Panc1 (cell line): ENCODE results near the gene ASAP2. TPM values are rescaled to one million over a fixed set of nuclear protein-coding genes. Genes with fewer than 3 reads are reported as not detected.

Experiments
- ATAC-seq: fragments of 200-7000 bp; cut with Tn5 transposase; 2 replicates; pipeline ENCODE4 v1.9.1; 2020; ENCODE audit warnings: mild to moderate bottlenecking, moderate library complexity
- BruUV-seq: library from RNA; stranded (reverse); fragments of 400-500 nt; replicated peaks from 2 replicates; lab custom pipeline; 2021; lab: Mats Ljungman, UMichigan
- CTCF ChIA-PET: fragments of 300-600 bp; sonication (Branson Sonifier 250); formaldehyde crosslinking; loops from one replicate; lab custom pipeline; 2022; ENCODE audit warnings: antibody characterized with exemption; lab: Charles Lee
- POLR2A ChIA-PET: fragments of 300-600 bp; sonication (Branson Sonifier 250); formaldehyde crosslinking; loops from one replicate; lab custom pipeline; 2022; ENCODE audit warnings: antibody characterized with exemption; lab: Charles Lee
- DNase-seq: peaks from one replicate; pipeline ENCODE4 v3.0.0-alpha.2; 2010; ENCODE audit warnings: low read depth, low spot score
- H3K27ac ChIP-seq: 2 replicates; pipeline ENCODE4 v1.5.1; 2011; ENCODE audit warnings: mild to moderate bottlenecking, low read length, inconsistent platforms
- H3K27me3 ChIP-seq: fragments of 200-500 bp; sonication (Bioruptor generic); 2 replicates; pipeline ENCODE4 v1.6.0; 2014; ENCODE audit warnings: low read length, inconsistent platforms; ENCODE audit not compliant: control insufficient read depth, insufficient read depth
- H3K36me3 ChIP-seq: fragments of 200-500 bp; sonication (Bioruptor generic); 2 replicates; pipeline ENCODE4 v1.5.1; 2014; ENCODE audit warnings: inconsistent platforms, mild to moderate bottlenecking, low read length, moderate library complexity; ENCODE audit not compliant: control insufficient read depth, insufficient read depth
- H3K4me1 ChIP-seq: 2 replicates; pipeline ENCODE4 v1.5.1; 2011; ENCODE audit warnings: inconsistent platforms, mild to moderate bottlenecking, low read length, moderate library complexity; ENCODE audit not compliant: control insufficient read depth, insufficient read depth
- H3K4me3 ChIP-seq, 2 experiments: 2 replicates each; pipeline ENCODE4 v1.5.1; 2011 to 2012; ENCODE audit warnings: low read depth in 2 of 2, low read length in 2 of 2, mild to moderate bottlenecking in 2 of 2, inconsistent platforms in 1 of 2, moderate library complexity in 1 of 2
- H3K9me3 ChIP-seq: fragments of 200-500 bp; sonication (Bioruptor generic); 2 replicates; pipeline ENCODE4 v1.5.1; 2014; ENCODE audit warnings: low read depth, mild to moderate bottlenecking, inconsistent platforms, low read length, moderate library complexity; ENCODE audit not compliant: control insufficient read depth, insufficient read depth
- CTCF ChIP-seq: fragments of 450-650 bp; IDR thresholded peaks from 2 replicates; pipeline ENCODE4 v1.5.1; 2017; ENCODE audit warnings: mild to moderate bottlenecking
- POLR2AphosphoS5 ChIP-seq: IDR thresholded peaks from 2 replicates; pipeline ENCODE4 v1.6.1; 2012; ENCODE audit warnings: mild to moderate bottlenecking, low read depth, low read length, moderate library complexity
- REST ChIP-seq, 2 experiments: IDR thresholded peaks; 2 replicates each; pipeline ENCODE4 v1.6.1; 2011 to 2012; ENCODE audit warnings: low read depth in 2 of 2, control low read depth in 1 of 2, low read length in 1 of 2, mild to moderate bottlenecking in 1 of 2, moderate library complexity in 1 of 2; ENCODE audit not compliant: insufficient read depth in 1 of 2
- SIN3A ChIP-seq: IDR thresholded peaks from 2 replicates; pipeline ENCODE4 v1.6.1; 2012; ENCODE audit warnings: low read depth, mild to moderate bottlenecking, low read length, moderate library complexity, borderline replicate concordance; ENCODE audit not compliant: insufficient read depth
- TCF7L2 ChIP-seq: IDR thresholded peaks from 2 replicates; pipeline ENCODE4 v1.6.1; 2011; ENCODE audit warnings: mild to moderate bottlenecking, low read depth, low read length, inconsistent platforms
- in situ Hi-C: cut with HindIII; loops from 2 replicates; pipeline ENCODE4 v1.10.0; 2016; ENCODE audit warnings: low sequenced_read_pairs, low pct_unique_long_range_greater_than_20kb
- intact Hi-C: fragments of 100-400 bp; cut with micrococcal nuclease; formaldehyde crosslinking; loops from one replicate; pipeline ENCODE4 v1.10.0; 2022; ENCODE audit not compliant: unreplicated experiment
- total RNA-seq: library from RNA; stranded (reverse); gene quantifications from one replicate; pipeline ENCODE4 v1.2.1, GENCODE V29; 2021; ENCODE audit not compliant: unreplicated experiment

The ASAP2 gene
- total RNA-seq, 1 experiment from 2014 or later, result 107 TPM

DNA sequence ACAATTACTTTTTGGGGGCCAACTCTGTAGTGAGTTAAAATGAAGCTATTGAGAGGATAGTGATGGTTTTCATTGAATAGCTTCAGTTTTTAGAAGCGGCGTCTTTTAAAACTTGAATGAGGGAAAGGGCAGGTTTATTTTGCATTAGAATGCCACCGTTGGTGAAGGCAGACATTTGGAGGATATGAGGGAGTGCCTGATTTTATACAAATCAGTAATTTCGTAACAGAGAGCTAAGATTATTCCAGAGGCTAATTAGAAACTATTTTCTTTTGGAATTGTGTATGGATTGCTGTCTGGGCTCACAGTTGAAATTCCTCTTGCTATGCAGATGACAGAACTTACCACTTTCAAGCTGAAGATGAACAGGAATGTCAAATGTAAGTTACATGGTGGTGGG lies 149.1 kb downstream of the ASAP2 start:
- DNase-seq (no peak), ATAC-seq (no peak)
- CTCF ChIA-PET, result no interaction called here
- H3K9me3 ChIP-seq, result no peaks in the 10 kb centered on the region
- no peak overlapping the region for H3K4me3 ChIP-seq
- no peaks in the 10 kb centered on the region for H3K27me3 ChIP-seq
- in situ Hi-C loops (no loop called here), intact Hi-C loops (no loop called here)
- TF ChIP-seq SIN3A, result no peak
- no TSS peak for BruUV-seq
- H3K4me1 ChIP-seq, result no peaks in the 10 kb centered on the region
- POLR2A ChIA-PET, result no interaction called here
- H3K36me3 ChIP-seq, result peaks cover 57% of the 10 kb centered on the region
- H3K27ac ChIP-seq, result no peak overlapping the region

DNA sequence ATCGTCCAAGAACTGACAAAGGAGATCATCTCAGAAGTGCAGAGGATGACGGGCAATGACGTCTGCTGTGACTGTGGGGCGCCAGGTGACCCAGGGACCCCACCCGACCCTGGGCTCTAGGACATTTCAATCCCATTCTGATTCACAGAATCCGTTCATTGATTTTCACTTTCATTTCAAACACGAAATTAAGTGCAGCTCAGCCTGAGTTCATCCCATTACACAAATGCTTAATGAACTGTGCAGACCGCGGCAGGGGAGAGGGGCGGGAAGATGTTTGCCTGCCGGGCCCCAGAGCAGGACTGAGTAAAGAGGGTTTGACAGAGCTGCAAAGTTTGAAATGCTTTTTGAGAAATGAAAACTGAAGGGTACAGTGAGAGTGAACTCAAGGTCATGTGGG lies 149.6 kb downstream of the ASAP2 start:
- BruUV-seq, result no TSS peak
- Histone ChIP-seq H3K27me3 (no peaks in the 10 kb centered on the region), H3K9me3 (no peaks in the 10 kb centered on the region), H3K4me3 (no peak overlapping the region), H3K27ac (no peak overlapping the region), H3K4me1 (no peaks in the 10 kb centered on the region), H3K36me3 (peaks cover 54% of the 10 kb centered on the region)
- ATAC-seq (no peak), DNase-seq (no peak)
- intact Hi-C loops (no loop called here), in situ Hi-C loops (no loop called here)
- CTCF ChIA-PET, result no interaction called here
- TF ChIP-seq CTCF (no peak), POLR2AphosphoS5 (no peak), REST (IDR thresholded peaks at IDR 0.05; ENCODE audit: insufficient read depth in 1 of 2, low read depth in 2 of 2, low read length in 1 of 2) (no peak), TCF7L2 (no peak), SIN3A (no peak)
- POLR2A ChIA-PET, result no interaction called here

DNA sequence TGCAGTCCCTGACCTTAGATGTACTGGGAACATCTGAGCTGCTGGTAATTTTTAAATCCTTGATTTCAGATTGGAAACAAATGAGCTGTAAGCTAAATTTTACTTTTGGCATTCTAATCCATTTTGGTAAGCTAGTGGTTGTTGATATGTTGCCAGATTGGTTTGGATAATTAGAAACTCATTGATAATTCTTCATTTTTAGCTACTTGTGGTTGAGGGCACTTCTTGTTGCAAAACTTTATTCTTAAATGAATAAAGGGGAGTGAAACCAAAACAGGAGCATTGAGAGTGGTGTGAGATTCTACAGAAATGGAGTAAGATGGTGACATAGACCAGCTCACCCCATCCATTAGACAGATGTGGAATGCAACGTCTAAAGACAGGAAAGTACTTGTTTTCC lies 152.2 kb downstream of the ASAP2 start:
- H3K9me3 ChIP-seq, result no peaks in the 10 kb centered on the region
- no peak overlapping the region for H3K4me3 ChIP-seq
- H3K36me3 ChIP-seq, result peaks cover 40% of the 10 kb centered on the region
- TF ChIP-seq REST (IDR thresholded peaks at IDR 0.05; ENCODE audit: insufficient read depth in 1 of 2, low read depth in 2 of 2, low read length in 1 of 2), result no peak
- no peak for TF ChIP-seq CTCF
- ATAC-seq (no peak), DNase-seq (no peak)
- ChIA-PET CTCF (no interaction called here), POLR2A (no interaction called here)
- no peak overlapping the region for H3K27ac ChIP-seq
- no TSS peak for BruUV-seq
- no peaks in the 10 kb centered on the region for H3K27me3 ChIP-seq
- in situ Hi-C loops (no loop called here), intact Hi-C loops (no loop called here)
- H3K4me1 ChIP-seq, result no peaks in the 10 kb centered on the region
